Gastrocnemius medialis (tissue), 4 donors: Measurements from ENCODE around the gene CFAP299. TPM values are rescaled to one million over a fixed set of nuclear protein-coding genes. Genes with fewer than 3 reads are reported as not detected.

Source experiments
- ATAC-seq, 2 donors: fragments of 150-250 bp; one replicate each; pipeline ENCODE4 v1.9.1; 2016
- DNase-seq, 2 donors: peaks; one replicate each; pipeline ENCODE4 v3.0.0-alpha.2; 2019
- H3K27ac ChIP-seq, 4 donors: fragments of 200-600 bp; sonication (generic); 1 replicate in 1 of 4; 2 replicates in 3 of 4; pipeline ENCODE4 v1.5.1; 2016 to 2018; ENCODE audit warnings: mild to moderate bottlenecking in 2 of 4, moderate library complexity in 1 of 4
- H3K27me3 ChIP-seq, 3 donors: fragments of 200-600 bp; sonication (generic) in 2 of 3; 1 replicate in 1 of 3; 2 replicates in 2 of 3; pipeline versions ENCODE4 v1.5.1 to v1.6.0; 2016 to 2019; ENCODE audit warnings: mild to moderate bottlenecking in 1 of 3, moderate library complexity in 1 of 3
- H3K36me3 ChIP-seq, 2 donors: fragments of 200-600 bp; sonication (generic) in 1 of 2; one replicate each; pipeline ENCODE4 v1.5.1; 2017 to 2018
- H3K4me1 ChIP-seq, 2 donors: fragments of 200-600 bp; sonication (generic) in 1 of 2; one replicate each; pipeline ENCODE4 v1.5.1; 2016 to 2017; ENCODE audit warnings: mild to moderate bottlenecking in 2 of 2
- H3K4me3 ChIP-seq, 4 donors: fragments of 200-600 bp; sonication (generic) in 3 of 4; 1 replicate in 1 of 4; 2 replicates in 3 of 4; pipeline ENCODE4 v1.5.1; 2016 to 2019; ENCODE audit warnings: mild to moderate bottlenecking in 2 of 4
- H3K9me3 ChIP-seq, 3 donors: fragments of 200-600 bp; sonication (generic) in 2 of 3; 1 replicate in 1 of 3; 2 replicates in 2 of 3; pipeline ENCODE4 v1.5.1; 2016 to 2019
- CTCF ChIP-seq, 5 experiments: fragments of 450-650 bp in 3 of 5; fragments of 200-600 bp in 2 of 5; sonication (generic) in 2 of 5; IDR thresholded peaks in 4 of 5; conservative IDR thresholded peaks in 1 of 5; 1 replicate in 4 of 5; 2 replicates in 1 of 5; pipeline ENCODE4 v1.5.1; 2016 to 2019; ENCODE audit warnings: antibody characterized with exemption in 5 of 5, mild to moderate bottlenecking in 3 of 5, moderate library complexity in 3 of 5
- POLR2A ChIP-seq, 2 donors: fragments of 450-650 bp; IDR thresholded peaks; one replicate each; pipeline ENCODE4 v1.6.1; 2017; ENCODE audit warnings: antibody characterized with exemption in 2 of 2, mild to moderate bottlenecking in 2 of 2, moderate library complexity in 2 of 2
- in situ Hi-C, 4 donors: fragments of 200-750 bp; cut with MboI; loops; one replicate each; pipeline versions ENCODE4 v1.15.0 to v1.8.0; 2017; ENCODE audit warnings: low sequenced_read_pairs in 4 of 4
- intact Hi-C: fragments of 100-400 bp; cut with DNase I; formaldehyde crosslinking; loops from one replicate; pipeline ENCODE4 v1.15.1; 2023; ENCODE audit warnings: low total_unique reads
- total RNA-seq, 4 donors: library from RNA; depleted of rRNA; stranded (reverse); fragments of >200 nt; gene quantifications; one replicate each; pipeline versions ENCODE4 v1.1.0 to v1.2.3, GENCODE V29; 2016

The CFAP299 gene
- total RNA-seq, 4 donors from 2014 or later = not detected

GRCh38 chr4:80393970-80394250, 58.4 kb downstream of the CFAP299 start:
- no peaks in the 10 kb centered on the region for H3K36me3 ChIP-seq
- H3K4me1 ChIP-seq = no peaks in the 10 kb centered on the region
- TF ChIP-seq CTCF (IDR thresholded peaks at IDR 0.05 in 4 of 5, conservative IDR thresholded peaks at IDR 0.05 in 1 of 5) = no peak
- no peak for TF ChIP-seq POLR2A (IDR thresholded peaks at IDR 0.05)
- H3K4me3 ChIP-seq = no peak overlapping the region
- DNase-seq (no peak), ATAC-seq (no peak)
- H3K27ac ChIP-seq = no peak overlapping the region
- in situ Hi-C loops = no loop called here
- intact Hi-C loops = no loop called here
- no peaks in the 10 kb centered on the region for H3K9me3 ChIP-seq
- no peaks in the 10 kb centered on the region for H3K27me3 ChIP-seq

- ATAC-seq (peak in 1 of 2 donors; percentile 65), DNase-seq (peak; percentile 5 to 16)
- no peak overlapping the region for H3K4me3 ChIP-seq
- in situ Hi-C loops = no loop called here
- H3K9me3 ChIP-seq = no peaks in the 10 kb centered on the region
- H3K36me3 ChIP-seq = no peaks in the 10 kb centered on the region
- TF ChIP-seq POLR2A (IDR thresholded peaks at IDR 0.05) (no peak), CTCF (IDR thresholded peaks at IDR 0.05 in 4 of 5, conservative IDR thresholded peaks at IDR 0.05 in 1 of 5) (no peak)
- intact Hi-C loops = no loop called here
- H3K27ac ChIP-seq = no peak overlapping the region
- H3K4me1 ChIP-seq = no peaks in the 10 kb centered on the region
- no peaks in the 10 kb centered on the region for H3K27me3 ChIP-seq
Measured at GRCh38 chr4:80407246-80407645, 71.7 kb downstream of the CFAP299 start.

- ATAC-seq (no peak), DNase-seq (no peak)
- Histone ChIP-seq H3K36me3 (no peaks in the 10 kb centered on the region), H3K4me1 (no peaks in the 10 kb centered on the region), H3K4me3 (no peak overlapping the region), H3K27me3 (no peaks in the 10 kb centered on the region), H3K9me3 (no peaks in the 10 kb centered on the region), H3K27ac (no peak overlapping the region)
- no peak for TF ChIP-seq CTCF (IDR thresholded peaks at IDR 0.05 in 4 of 5, conservative IDR thresholded peaks at IDR 0.05 in 1 of 5)
- TF ChIP-seq POLR2A (IDR thresholded peaks at IDR 0.05) = no peak
- in situ Hi-C loops = no loop called here
- intact Hi-C loops = no loop called here
Measured at GRCh38 chr4:80409809-80410208, 74.3 kb downstream of the CFAP299 start.

GRCh38 chr4:80412322-80412721, 76.8 kb downstream of the CFAP299 start:
- no peak for TF ChIP-seq CTCF (IDR thresholded peaks at IDR 0.05 in 4 of 5, conservative IDR thresholded peaks at IDR 0.05 in 1 of 5)
- no peaks in the 10 kb centered on the region for H3K9me3 ChIP-seq
- no peaks in the 10 kb centered on the region for H3K27me3 ChIP-seq
- H3K4me3 ChIP-seq = no peak overlapping the region
- in situ Hi-C loops (no loop called here), intact Hi-C loops (no loop called here)
- H3K27ac ChIP-seq = no peak overlapping the region
- no peaks in the 10 kb centered on the region for H3K4me1 ChIP-seq
- H3K36me3 ChIP-seq = no peaks in the 10 kb centered on the region
- no peak for ATAC-seq
- DNase-seq = no peak

GRCh38 chr4:80413086-80413485, 77.6 kb downstream of the CFAP299 start:
- in situ Hi-C loops (no loop called here), intact Hi-C loops (no loop called here)
- H3K4me1 ChIP-seq = no peaks in the 10 kb centered on the region
- no peaks in the 10 kb centered on the region for H3K36me3 ChIP-seq
- no peak overlapping the region for H3K4me3 ChIP-seq
- DNase-seq (no peak), ATAC-seq (no peak)
- no peaks in the 10 kb centered on the region for H3K27me3 ChIP-seq
- no peaks in the 10 kb centered on the region for H3K9me3 ChIP-seq
- TF ChIP-seq POLR2A (IDR thresholded peaks at IDR 0.05) (no peak), CTCF (IDR thresholded peaks at IDR 0.05 in 4 of 5, conservative IDR thresholded peaks at IDR 0.05 in 1 of 5) (no peak)
- H3K27ac ChIP-seq = no peak overlapping the region
